Coronary artery (tissue), 2 donors: ENCODE results near the gene STMN1.
"Not testable (repeated sequence)": the region's sequence is repeated elsewhere in the genome, so short reads cannot be mapped to it uniquely, and the experiment has no call there.

Experiments
- DNase-seq: peaks from one replicate; pipeline ENCODE4 v3.0.0-alpha.2; 2017; ENCODE audit warnings: low spot score
- H3K27ac ChIP-seq, 2 donors: fragments of 200-600 bp; sonication (generic); one replicate each; pipeline ENCODE4 v1.5.1; 2016 to 2019
- H3K4me3 ChIP-seq: fragments of 200-600 bp; sonication (generic); 2 replicates; pipeline ENCODE4 v1.5.1; 2016; ENCODE audit warnings: mild to moderate bottlenecking, moderate library complexity
- TF ChIP-seq, protein P1 (sequence below): fragments of 200-600 bp; sonication (generic); IDR thresholded peaks from one replicate; pipeline ENCODE4 v1.5.1; 2019; ENCODE audit warnings: antibody characterized with exemption

The STMN1 gene

GRCh38 chr1:25945761-25946160, 39.5 kb upstream of the STMN1 start:
- no peak overlapping the region for H3K27ac ChIP-seq
- H3K4me3 ChIP-seq: no peak overlapping the region
- TF ChIP-seq, protein P1, sequence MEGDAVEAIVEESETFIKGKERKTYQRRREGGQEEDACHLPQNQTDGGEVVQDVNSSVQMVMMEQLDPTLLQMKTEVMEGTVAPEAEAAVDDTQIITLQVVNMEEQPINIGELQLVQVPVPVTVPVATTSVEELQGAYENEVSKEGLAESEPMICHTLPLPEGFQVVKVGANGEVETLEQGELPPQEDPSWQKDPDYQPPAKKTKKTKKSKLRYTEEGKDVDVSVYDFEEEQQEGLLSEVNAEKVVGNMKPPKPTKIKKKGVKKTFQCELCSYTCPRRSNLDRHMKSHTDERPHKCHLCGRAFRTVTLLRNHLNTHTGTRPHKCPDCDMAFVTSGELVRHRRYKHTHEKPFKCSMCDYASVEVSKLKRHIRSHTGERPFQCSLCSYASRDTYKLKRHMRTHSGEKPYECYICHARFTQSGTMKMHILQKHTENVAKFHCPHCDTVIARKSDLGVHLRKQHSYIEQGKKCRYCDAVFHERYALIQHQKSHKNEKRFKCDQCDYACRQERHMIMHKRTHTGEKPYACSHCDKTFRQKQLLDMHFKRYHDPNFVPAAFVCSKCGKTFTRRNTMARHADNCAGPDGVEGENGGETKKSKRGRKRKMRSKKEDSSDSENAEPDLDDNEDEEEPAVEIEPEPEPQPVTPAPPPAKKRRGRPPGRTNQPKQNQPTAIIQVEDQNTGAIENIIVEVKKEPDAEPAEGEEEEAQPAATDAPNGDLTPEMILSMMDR: no peak
- no peak for DNase-seq

DNA sequence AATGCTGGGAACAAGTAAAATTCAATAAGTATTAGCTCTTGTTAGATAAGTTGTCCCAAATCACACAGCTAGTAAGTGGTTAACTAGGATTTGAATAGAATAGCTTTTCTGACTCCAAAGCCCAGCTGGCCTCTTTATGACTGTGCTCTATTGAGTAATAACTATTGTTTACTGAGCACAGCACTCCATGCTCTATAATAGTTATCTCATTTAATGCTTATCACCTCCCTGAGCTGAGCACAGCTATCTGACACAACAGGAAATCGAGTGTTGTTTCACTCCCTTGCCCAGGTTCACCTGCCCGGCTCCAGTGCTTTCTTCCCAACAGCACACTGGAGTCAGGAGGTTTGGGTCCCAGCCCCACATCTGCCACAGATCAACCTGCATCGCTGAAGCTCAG, 38.8 kb upstream of the STMN1 start:
- H3K4me3 ChIP-seq: no peak overlapping the region
- TF ChIP-seq, protein P1: no peak
- no peak overlapping the region for H3K27ac ChIP-seq
- DNase-seq: no peak

- DNase-seq, H3K27ac ChIP-seq, H3K4me3 ChIP-seq: not testable (repeated sequence)
These were observed 37.3 kb upstream of the STMN1 start for GRCh38 chr1:25943511-25943910.

DNA sequence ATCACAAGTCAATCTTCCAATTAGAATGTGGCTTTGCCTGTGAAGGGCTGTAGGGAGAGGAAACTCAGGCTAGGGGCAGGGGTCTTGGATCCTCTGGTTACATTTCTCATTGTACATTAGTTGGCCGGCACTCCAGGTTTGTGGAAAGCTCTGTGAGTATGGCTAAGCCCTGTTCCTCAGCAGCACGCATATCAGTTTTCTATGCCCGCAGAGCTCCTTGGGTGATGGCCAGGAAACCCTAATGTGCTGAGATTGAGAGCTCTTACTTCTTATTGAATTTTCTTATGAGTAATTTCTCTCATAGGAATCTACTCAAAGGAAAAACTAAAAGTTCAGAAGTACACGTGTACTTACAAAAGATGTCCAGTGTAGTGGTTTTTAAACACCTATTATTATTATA, 30.7 kb upstream of the STMN1 start:
- no peak for DNase-seq
- Histone ChIP-seq H3K27ac (no peak overlapping the region), H3K4me3 (no peak overlapping the region)
- TF ChIP-seq, protein P1: no peak

- Histone ChIP-seq H3K4me3 (peak overlapping the region; percentile 50), H3K27ac (no peak overlapping the region)
- TF ChIP-seq, protein P1: no peak
- DNase-seq: no peak
These were observed 27.5 kb upstream of the STMN1 start for GRCh38 chr1:25933479-25934365.

DNA sequence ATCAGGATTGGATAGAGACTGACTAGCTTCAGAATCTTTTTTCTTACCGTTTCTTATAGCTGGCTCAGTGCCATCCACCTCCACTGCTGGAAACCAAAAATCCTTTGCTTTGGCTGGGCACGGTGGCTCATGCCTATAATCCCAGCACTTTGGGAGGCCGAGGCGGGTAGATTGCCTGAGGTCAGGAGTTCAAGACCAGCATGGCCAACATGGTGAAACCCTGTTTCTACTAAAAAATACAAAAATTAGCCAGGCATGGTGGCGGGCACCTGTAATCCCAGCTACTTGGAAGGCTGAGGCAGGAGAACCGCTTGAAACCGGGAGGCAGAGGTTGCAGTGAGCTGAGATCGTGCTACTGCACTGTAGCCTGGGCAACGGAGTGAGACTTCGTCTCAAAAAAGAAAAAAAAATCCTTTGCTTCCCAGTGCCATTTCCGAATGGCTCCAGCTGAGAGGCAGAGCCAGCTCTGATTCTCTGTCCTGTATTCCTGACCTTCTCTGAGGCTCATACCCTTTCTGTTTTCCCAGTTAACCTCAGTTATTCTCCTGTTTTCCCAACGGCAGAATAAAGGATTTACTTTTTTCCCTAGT, 26.7 kb upstream of the STMN1 start:
- H3K27ac ChIP-seq, H3K4me3 ChIP-seq, DNase-seq: not testable (repeated sequence)

DNA sequence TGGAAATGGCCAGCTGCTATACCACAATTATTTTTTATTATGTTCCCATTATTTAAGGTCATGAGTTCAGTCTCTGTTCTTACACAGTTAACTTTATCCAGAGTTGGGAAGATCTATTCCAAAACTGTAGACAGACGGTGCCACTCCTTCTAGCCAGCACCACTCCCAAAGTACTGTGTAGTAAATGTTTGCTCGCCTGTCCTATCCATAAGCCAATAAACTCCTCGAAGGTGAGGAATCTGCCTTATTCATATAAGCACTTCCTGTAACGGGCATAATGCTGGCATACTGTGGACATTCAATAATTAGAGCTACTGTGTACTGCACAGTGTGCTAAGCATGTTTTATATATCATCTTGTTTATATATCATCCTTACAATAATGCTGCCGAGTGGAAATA, 26.1 kb upstream of the STMN1 start:
- H3K4me3 ChIP-seq: no peak overlapping the region
- peak overlapping the region in 1 of 2 donors; percentile 53 for H3K27ac ChIP-seq
- DNase-seq: no peak
- TF ChIP-seq, protein P1: no peak

DNA sequence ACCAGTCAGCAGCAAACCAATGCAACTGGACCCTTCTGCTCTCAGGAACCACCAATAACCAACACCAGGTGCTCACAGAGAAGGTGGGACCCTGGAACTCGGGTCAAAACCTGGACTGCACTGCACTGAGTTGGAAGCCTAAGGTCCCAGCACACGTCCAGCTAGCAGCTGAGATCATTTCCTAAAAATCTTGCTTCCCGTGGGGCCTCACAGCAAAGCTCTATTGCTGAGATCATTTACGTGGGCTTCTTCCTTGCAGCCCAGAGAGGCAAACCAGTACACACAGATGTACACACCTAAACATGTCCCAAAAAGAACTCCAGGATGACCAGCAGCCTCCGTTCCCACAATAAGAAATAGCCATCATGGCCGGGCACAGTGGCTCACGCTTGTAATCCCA, 22.8 kb upstream of the STMN1 start:
- H3K27ac ChIP-seq: no peak overlapping the region
- no peak for DNase-seq
- H3K4me3 ChIP-seq: no peak overlapping the region
- TF ChIP-seq, protein P1: no peak
